ENCODE data around the gene CLCF1.
A peak's percentile ranks its signal among the peaks of the same experiment; 100 is the strongest.
"Not testable (repeated sequence)": the region's sequence is repeated elsewhere in the genome, so short reads cannot be mapped to it uniquely, and the experiment has no call there.

CLCF1 gene

DNA sequence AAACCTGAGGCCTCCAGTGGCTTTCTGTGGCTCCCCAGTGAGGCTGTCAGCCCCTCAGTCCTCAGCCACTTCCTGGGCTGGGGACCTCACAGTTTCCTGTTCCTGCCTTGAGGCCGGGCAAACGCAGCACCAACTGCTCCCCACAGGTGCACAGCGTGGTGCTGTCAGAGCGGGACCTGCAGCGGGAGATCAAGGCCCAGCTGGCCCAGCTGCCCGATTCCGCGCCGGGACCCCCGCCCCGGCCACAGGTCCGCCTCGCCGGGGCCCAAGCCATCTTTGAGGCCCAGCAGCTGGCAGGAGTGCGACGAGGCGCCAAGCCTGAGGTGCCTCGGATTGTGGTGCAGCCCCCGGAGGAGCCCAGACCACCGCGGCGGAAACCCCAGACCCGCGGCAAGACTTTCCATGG is 35.9 kb upstream of the CLCF1 start:
- H3K27me3 ChIP-seq (ENCODE audit: control insufficient read depth in 1 of 2, insufficient read depth in 2 of 2, low read length in 2 of 2): peaks cover 6 to 15% of the 10 kb centered on the region in 2 donors
- H3K4me3 ChIP-seq (ENCODE audit: low read depth in 1 of 2, low read length in 2 of 2): peak overlapping the region; percentile 13 to 55
- H3K9ac ChIP-seq (ENCODE audit: low read depth in 1 of 2, low read length in 2 of 2): peak overlapping the region; percentile 10 to 25
- peak overlapping the region; percentile 39 for H3K27ac ChIP-seq (ENCODE audit: low read depth, low read length)
- no peaks in the 10 kb centered on the region for H3K36me3 ChIP-seq (ENCODE audit: control insufficient read depth in 1 of 2, insufficient read depth in 2 of 2, low read length in 2 of 2)
- H3K4me1 ChIP-seq (ENCODE audit: control insufficient read depth in 1 of 2, insufficient read depth in 2 of 2, low read length in 2 of 2): peaks cover 5 to 55% of the 10 kb centered on the region in 2 donors
- no peaks in the 10 kb centered on the region for H3K9me3 ChIP-seq (ENCODE audit: control insufficient read depth in 1 of 2, low read length in 2 of 2)

DNA sequence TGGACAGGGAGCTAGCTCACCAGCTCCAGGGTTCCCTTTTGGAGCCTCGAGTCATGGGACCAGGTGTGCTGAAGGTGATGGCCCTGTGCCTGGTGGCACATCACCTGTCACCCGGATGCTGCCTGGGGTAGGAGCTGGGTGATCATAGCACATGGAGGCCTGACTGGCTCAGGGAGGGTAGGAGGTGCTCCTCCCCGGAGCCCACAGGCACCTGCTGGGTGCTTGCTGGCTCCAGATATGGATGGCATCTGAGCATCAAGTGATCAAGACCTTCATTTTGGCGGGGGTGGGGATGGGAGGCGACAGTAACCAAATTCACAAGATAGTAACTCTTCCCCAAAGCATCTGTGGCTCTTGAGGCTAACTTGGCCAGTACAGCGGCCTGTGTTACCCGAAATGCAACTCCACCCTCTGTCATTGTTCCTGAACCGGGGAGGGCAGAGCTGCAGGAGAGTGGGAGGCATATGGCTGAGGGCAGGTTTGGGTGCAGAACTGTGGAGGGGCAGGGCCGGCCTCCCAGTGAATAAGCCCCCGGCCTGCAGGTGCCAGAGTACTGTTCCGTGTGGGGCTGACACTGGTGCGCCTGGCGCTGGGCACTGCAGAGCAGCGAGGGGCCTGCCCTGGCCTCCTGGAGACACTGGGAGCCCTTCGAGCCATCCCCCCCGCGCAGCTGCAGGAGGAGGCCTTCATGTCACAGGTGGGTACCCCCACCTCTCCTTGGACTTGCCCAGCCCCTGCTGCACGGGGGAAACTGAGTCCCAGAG is 35.2 kb upstream of the CLCF1 start:
- Histone ChIP-seq H3K27me3 (ENCODE audit: control insufficient read depth in 1 of 2, insufficient read depth in 2 of 2, low read length in 2 of 2) (peaks cover 6 to 15% of the 10 kb centered on the region in 2 donors), H3K9ac (ENCODE audit: low read depth in 1 of 2, low read length in 2 of 2) (peak overlapping the region; percentile 25 to 33), H3K4me3 (ENCODE audit: low read depth in 1 of 2, low read length in 2 of 2) (peak overlapping the region; percentile 5 to 7), H3K4me1 (ENCODE audit: control insufficient read depth in 1 of 2, insufficient read depth in 2 of 2, low read length in 2 of 2) (peaks cover 5 to 55% of the 10 kb centered on the region in 2 donors), H3K27ac (ENCODE audit: low read depth, low read length) (peak overlapping the region; percentile 32), H3K9me3 (ENCODE audit: control insufficient read depth in 1 of 2, low read length in 2 of 2) (no peaks in the 10 kb centered on the region), H3K36me3 (ENCODE audit: control insufficient read depth in 1 of 2, insufficient read depth in 2 of 2, low read length in 2 of 2) (no peaks in the 10 kb centered on the region)

DNA sequence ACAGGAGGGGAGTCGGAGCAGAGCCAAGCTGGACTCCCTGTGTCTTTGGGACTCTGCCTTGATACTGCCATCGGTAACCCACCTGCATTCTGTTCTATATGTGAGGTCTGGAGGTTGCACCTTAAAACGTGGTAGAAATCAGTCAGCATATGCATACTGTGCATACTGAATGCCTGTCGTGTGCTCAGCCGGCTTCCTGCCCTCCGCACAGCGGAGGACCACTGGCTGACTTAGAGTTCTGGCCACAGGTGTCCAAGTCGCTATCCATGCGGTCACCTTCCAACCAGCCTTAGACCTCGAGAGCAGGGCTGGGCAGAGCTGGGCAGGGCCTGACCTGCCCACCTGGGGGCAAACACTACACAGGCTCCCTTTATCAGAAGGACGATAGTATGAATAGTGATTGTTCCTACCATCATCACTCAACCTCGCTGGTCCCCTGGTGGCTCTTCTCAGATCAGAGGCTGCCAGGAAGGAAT is 34.3 kb upstream of the CLCF1 start:
- H3K27ac ChIP-seq (ENCODE audit: low read depth, low read length): no peak overlapping the region
- peaks cover 6 to 15% of the 10 kb centered on the region in 2 donors for H3K27me3 ChIP-seq (ENCODE audit: control insufficient read depth in 1 of 2, insufficient read depth in 2 of 2, low read length in 2 of 2)
- H3K4me1 ChIP-seq (ENCODE audit: control insufficient read depth in 1 of 2, insufficient read depth in 2 of 2, low read length in 2 of 2): peaks cover 5 to 61% of the 10 kb centered on the region in 2 donors
- H3K4me3 ChIP-seq (ENCODE audit: low read depth in 1 of 2, low read length in 2 of 2): peak overlapping the region in 1 of 2 donors; percentile 0
- no peaks in the 10 kb centered on the region for H3K9me3 ChIP-seq (ENCODE audit: control insufficient read depth in 1 of 2, low read length in 2 of 2)
- H3K9ac ChIP-seq (ENCODE audit: low read depth in 1 of 2, low read length in 2 of 2): peak overlapping the region in 1 of 2 donors; percentile 33
- H3K36me3 ChIP-seq (ENCODE audit: control insufficient read depth in 1 of 2, insufficient read depth in 2 of 2, low read length in 2 of 2): no peaks in the 10 kb centered on the region

DNA sequence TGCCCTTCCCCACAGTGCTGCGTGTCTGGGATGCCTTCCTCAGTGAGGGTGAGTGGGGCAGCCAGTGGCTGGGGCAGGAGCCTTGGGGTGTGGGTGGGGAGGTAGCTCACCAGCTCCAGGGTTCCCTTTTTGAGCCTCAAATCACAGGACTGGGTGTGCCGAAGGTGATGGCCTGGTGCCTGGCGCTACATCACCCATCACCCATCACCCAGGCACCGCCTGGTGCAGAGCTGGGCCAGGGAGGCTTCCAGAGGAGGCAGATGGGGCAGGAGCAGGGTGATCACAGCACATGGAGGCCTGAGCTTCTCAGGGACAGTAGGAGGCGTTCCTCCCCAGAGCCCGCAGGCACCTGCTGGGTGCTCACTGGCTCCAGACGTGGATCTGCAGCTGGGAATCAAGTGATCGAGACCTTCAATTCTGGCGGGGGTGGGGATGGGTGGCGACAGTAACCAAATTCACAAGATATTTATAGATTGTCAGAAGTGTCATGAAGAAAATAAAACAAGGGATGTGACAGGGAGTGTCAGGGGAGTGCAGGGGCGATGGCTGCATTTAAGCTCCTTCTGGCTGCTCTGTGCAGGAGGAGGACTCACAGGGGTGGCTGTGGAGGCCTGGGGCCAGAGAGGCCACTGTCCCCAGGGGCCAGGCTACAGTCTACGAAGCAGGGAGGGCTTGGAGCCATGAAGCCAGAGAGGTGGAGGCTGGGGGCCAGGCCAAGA is 33.7 kb upstream of the CLCF1 start:
- H3K4me1 ChIP-seq (ENCODE audit: control insufficient read depth in 1 of 2, insufficient read depth in 2 of 2, low read length in 2 of 2): peaks cover 5 to 66% of the 10 kb centered on the region in 2 donors
- H3K4me3 ChIP-seq (ENCODE audit: low read depth in 1 of 2, low read length in 2 of 2): peak overlapping the region in 1 of 2 donors; percentile 9
- no peak overlapping the region for H3K9ac ChIP-seq (ENCODE audit: low read depth in 1 of 2, low read length in 2 of 2)
- no peak overlapping the region for H3K27ac ChIP-seq (ENCODE audit: low read depth, low read length)
- H3K27me3 ChIP-seq (ENCODE audit: control insufficient read depth in 1 of 2, insufficient read depth in 2 of 2, low read length in 2 of 2): peaks cover 6 to 15% of the 10 kb centered on the region in 2 donors
- H3K36me3 ChIP-seq (ENCODE audit: control insufficient read depth in 1 of 2, insufficient read depth in 2 of 2, low read length in 2 of 2): no peaks in the 10 kb centered on the region
- H3K9me3 ChIP-seq (ENCODE audit: control insufficient read depth in 1 of 2, low read length in 2 of 2): no peaks in the 10 kb centered on the region

DNA sequence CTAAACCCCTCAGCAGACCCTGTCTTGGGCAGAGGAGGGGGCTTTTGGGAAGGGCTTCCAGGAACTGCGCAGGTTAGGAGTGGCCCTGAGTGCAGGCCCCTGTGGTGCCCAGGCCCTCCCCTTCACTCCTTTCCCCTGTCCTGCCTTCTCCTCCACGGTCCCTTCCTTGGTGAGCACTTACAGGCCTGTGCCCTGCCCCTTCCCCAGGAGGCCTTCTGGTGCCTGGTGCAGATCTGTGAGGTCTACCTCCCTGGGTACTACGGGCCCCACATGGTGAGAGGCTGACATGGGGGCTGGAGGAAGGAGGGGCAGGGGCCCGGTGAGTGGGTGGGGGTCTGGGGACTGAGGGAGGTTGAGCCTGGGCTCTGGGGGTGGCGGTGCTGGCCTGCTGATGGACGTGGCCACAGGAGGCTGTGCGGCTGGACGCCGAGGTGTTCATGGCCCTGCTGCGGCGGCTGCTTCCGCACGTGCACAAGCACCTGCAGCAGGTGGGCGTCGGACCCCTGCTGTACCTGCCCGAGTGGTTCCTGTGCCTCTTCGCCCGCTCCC is 33.1 kb upstream of the CLCF1 start:
- H3K4me3 ChIP-seq (ENCODE audit: low read depth in 1 of 2, low read length in 2 of 2): peak overlapping the region in 1 of 2 donors; percentile 11
- peaks cover 5 to 69% of the 10 kb centered on the region in 2 donors for H3K4me1 ChIP-seq (ENCODE audit: control insufficient read depth in 1 of 2, insufficient read depth in 2 of 2, low read length in 2 of 2)
- H3K27me3 ChIP-seq (ENCODE audit: control insufficient read depth in 1 of 2, insufficient read depth in 2 of 2, low read length in 2 of 2): peaks cover 0 to 12% of the 10 kb centered on the region in 2 donors
- no peaks in the 10 kb centered on the region for H3K9me3 ChIP-seq (ENCODE audit: control insufficient read depth in 1 of 2, low read length in 2 of 2)
- no peak overlapping the region for H3K9ac ChIP-seq (ENCODE audit: low read depth in 1 of 2, low read length in 2 of 2)
- no peak overlapping the region for H3K27ac ChIP-seq (ENCODE audit: low read depth, low read length)
- no peaks in the 10 kb centered on the region for H3K36me3 ChIP-seq (ENCODE audit: control insufficient read depth in 1 of 2, insufficient read depth in 2 of 2, low read length in 2 of 2)

DNA sequence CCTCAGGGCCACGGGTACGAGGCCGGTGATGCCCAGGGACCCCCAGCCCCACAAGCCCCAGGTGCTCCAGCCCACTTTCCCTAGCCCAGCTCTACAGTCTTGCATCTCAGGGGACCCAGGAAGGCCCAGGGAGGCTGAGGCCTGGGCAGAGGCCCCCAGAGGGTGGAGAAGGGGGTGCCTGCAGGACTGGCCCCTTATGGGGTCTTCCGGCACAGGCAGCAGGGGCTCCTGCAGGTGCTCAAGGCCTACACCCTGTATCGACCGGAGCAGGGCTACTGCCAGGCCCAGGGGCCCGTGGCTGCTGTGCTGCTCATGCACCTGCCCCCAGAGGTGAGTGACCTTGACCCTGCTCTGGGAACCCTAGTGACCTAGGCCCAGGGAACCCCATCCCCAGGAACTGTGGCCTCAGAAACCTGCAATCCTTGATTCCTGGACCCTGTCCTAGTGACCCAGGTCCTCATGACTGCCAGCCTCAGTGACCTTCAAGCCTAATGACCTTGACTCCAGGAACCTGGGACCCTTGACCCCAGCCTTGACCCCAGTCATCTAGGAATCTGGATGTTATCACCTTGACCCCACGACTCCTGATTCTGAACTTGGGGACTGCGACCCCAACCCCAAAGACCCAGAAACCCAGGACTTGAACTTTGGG is 32.4 kb upstream of the CLCF1 start:
- Histone ChIP-seq H3K36me3 (ENCODE audit: control insufficient read depth in 1 of 2, insufficient read depth in 2 of 2, low read length in 2 of 2) (no peaks in the 10 kb centered on the region), H3K27me3 (ENCODE audit: control insufficient read depth in 1 of 2, insufficient read depth in 2 of 2, low read length in 2 of 2) (peaks cover 0 to 8% of the 10 kb centered on the region in 2 donors), H3K9ac (ENCODE audit: low read depth in 1 of 2, low read length in 2 of 2) (peak overlapping the region in 1 of 2 donors; percentile 25), H3K9me3 (ENCODE audit: control insufficient read depth in 1 of 2, low read length in 2 of 2) (no peaks in the 10 kb centered on the region), H3K27ac (ENCODE audit: low read depth, low read length) (no peak overlapping the region), H3K4me1 (ENCODE audit: control insufficient read depth in 1 of 2, insufficient read depth in 2 of 2, low read length in 2 of 2) (peaks cover 5 to 73% of the 10 kb centered on the region in 2 donors), H3K4me3 (ENCODE audit: low read depth in 1 of 2, low read length in 2 of 2) (peak overlapping the region in 1 of 2 donors; percentile 11)

DNA sequence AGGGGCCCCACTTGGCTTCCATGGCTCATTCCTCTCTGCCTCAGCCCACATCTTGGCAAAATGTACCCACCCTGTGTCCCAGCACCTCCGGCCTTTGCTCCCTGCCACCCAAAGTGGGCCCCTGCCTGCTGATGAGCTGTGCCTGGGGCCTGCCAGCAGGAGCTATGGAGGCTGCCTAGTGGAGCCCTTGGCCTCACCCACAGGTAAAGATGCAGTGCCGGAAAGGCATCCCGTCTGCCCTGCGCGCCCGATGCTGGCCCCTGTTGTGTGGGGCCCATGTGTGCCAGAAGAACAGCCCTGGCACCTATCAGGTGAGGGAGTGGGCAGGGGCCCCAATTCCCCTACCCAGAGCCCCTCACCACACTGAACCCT is 31.8 kb upstream of the CLCF1 start:
- H3K4me1 ChIP-seq (ENCODE audit: control insufficient read depth in 1 of 2, insufficient read depth in 2 of 2, low read length in 2 of 2): peaks cover 11 to 73% of the 10 kb centered on the region in 2 donors
- no peaks in the 10 kb centered on the region for H3K36me3 ChIP-seq (ENCODE audit: control insufficient read depth in 1 of 2, insufficient read depth in 2 of 2, low read length in 2 of 2)
- peak overlapping the region in 1 of 2 donors; percentile 56 for H3K9ac ChIP-seq (ENCODE audit: low read depth in 1 of 2, low read length in 2 of 2)
- no peak overlapping the region for H3K27ac ChIP-seq (ENCODE audit: low read depth, low read length)
- H3K4me3 ChIP-seq (ENCODE audit: low read depth in 1 of 2, low read length in 2 of 2): peak overlapping the region in 1 of 2 donors; percentile 64
- peaks cover 0 to 1% of the 10 kb centered on the region in 2 donors for H3K27me3 ChIP-seq (ENCODE audit: control insufficient read depth in 1 of 2, insufficient read depth in 2 of 2, low read length in 2 of 2)
- H3K9me3 ChIP-seq (ENCODE audit: control insufficient read depth in 1 of 2, low read length in 2 of 2): no peaks in the 10 kb centered on the region

DNA sequence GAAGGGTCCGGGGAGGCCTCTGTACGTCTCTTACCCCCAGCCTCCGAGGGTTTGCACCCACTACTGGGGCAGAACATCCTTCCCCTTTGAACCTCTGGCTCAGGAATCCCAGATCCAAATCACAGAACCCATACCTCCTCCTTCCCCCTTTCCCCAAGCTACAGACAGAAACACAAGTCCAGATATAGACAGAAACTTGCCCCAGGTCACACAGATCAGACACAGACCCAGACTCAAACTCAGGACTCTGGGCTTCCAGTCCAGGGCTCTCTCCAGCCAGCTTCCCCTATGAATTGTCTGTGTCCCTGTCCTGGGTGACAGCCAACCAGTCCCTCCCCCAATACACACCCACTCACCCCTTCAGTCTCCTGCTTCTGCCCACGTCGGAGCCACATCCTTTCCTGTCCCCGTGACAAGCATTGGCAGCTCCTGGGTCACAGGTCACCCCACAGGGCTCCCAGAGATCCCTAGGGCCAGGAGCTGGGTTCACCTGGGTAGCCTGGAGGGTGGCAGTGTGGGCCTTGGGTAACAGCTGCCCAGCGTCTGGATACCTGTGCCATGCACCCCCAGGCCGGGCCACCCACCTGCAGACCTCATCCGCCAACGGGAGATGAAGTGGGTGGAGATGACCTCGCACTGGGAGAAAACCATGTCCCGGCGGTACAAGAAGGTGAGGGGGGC is 31.3 kb upstream of the CLCF1 start:
- Histone ChIP-seq H3K4me1 (ENCODE audit: control insufficient read depth in 1 of 2, insufficient read depth in 2 of 2, low read length in 2 of 2) (peaks cover 9 to 72% of the 10 kb centered on the region in 2 donors), H3K4me3 (ENCODE audit: low read depth in 1 of 2, low read length in 2 of 2) (peak overlapping the region; percentile 56 to 64), H3K9ac (ENCODE audit: low read depth in 1 of 2, low read length in 2 of 2) (peak overlapping the region; percentile 38 to 56), H3K36me3 (ENCODE audit: control insufficient read depth in 1 of 2, insufficient read depth in 2 of 2, low read length in 2 of 2) (no peaks in the 10 kb centered on the region), H3K9me3 (ENCODE audit: control insufficient read depth in 1 of 2, low read length in 2 of 2) (no peaks in the 10 kb centered on the region), H3K27ac (ENCODE audit: low read depth, low read length) (peak overlapping the region; percentile 1), H3K27me3 (ENCODE audit: control insufficient read depth in 1 of 2, insufficient read depth in 2 of 2, low read length in 2 of 2) (no peaks in the 10 kb centered on the region)

DNA sequence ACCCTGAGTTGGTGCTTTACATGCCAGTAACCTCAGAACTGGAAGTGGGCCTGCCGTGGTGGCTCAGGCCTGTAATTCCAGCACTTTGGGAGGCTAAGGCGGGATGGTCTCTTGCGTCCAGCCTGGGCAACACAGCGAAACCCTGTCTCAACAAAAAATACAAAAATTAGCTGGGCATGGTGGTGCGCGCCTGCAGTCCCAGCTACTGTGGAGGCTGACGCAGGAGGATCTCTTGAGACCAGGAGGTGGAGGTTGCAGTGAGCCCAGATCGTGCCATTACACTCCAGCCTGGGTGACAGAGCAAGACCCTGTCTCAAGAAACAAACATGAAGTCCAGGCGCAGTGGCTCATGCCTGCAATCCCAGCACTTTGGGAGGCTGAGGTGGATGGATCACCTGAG is 29.7 kb upstream of the CLCF1 start:
- not testable (repeated sequence) for H3K27ac ChIP-seq (ENCODE audit: low read depth, low read length); H3K9ac ChIP-seq (ENCODE audit: low read depth in 1 of 2, low read length in 2 of 2); H3K27me3 ChIP-seq (ENCODE audit: control insufficient read depth in 1 of 2, insufficient read depth in 2 of 2, low read length in 2 of 2); H3K9me3 ChIP-seq (ENCODE audit: control insufficient read depth in 1 of 2, low read length in 2 of 2)
- Histone ChIP-seq H3K4me1 (ENCODE audit: control insufficient read depth in 1 of 2, insufficient read depth in 2 of 2, low read length in 2 of 2) (peaks cover 14 to 70% of the 10 kb centered on the region in 2 donors), H3K4me3 (ENCODE audit: low read depth in 1 of 2, low read length in 2 of 2) (peak overlapping the region in 1 of 2 donors; percentile 28), H3K36me3 (ENCODE audit: control insufficient read depth in 1 of 2, insufficient read depth in 2 of 2, low read length in 2 of 2) (peaks cover 14 to 15% of the 10 kb centered on the region in 2 donors)
